Right kidney (tissue), 1 donor: ENCODE data around the gene THY1.

Experiments used
- DNase-seq: peaks from one replicate; pipeline ENCODE4 v3.0.0-alpha.2; 2016

The THY1 gene

DNA sequence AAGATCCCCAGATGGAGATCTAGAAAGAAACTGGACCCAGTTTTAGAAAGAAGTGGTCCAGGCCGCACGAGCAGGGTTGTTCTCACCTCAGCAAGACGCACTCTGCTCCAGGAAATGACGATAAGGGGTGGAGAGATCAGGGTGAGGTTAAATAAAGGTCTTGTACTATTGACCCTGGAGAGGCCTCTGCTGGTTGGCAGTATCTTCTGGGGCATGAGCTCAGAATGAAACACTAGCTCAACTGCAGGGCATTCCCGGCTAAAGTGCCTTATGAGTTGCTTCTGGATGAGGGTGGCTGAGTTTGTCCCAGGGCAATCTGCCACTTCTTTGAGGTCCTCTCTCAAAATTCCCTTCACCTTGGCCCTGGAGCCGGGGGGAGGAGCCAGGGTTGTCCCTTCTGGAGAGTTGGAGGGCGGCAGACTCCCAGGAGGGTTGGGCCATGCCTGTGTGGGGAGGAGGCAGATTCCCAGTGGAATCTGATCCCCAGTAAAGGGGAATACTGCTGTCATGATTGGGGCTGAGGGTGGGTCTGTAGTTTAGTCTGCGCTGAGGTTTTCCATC lies 52.4 kb downstream of the THY1 start:
- peak; percentile 33 for DNase-seq

DNA sequence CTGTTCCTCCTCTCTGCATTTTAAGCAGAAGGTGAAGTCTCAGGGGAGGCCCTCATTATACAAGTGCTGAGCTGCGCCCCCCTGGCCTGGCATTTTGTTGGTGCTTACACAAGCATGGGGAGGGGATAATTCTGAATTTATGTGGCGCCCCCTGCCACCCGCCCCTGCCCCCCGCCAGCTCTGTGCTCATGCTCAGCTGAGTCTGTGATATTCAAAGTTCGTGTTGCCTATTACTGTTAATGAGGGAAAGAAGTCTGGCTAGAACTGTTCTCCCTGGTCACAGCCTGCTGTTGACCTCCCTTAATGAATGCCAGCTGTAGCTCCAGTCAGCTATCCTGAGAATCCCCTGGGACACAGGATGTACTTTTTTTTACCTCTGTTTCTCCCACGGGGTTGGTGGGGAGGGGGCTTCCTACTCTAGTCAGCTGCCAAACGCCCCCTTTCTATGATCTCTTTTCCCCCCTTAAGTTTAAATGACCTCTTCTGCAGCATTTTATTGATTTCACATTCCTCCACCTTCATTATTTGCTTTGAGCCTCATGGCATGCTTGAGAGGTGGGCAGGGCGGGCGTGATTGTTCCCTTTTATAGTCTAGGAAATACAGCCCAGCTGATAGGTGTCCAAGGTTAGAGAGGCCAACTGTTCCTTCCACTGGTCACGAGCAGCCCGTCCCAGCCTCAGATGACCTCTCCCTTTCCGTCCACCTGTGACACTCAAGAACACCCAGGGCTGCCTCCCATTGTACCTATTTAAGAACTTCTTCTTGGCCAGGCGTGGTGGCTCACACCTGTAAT lies 53.6 kb downstream of the THY1 start:
- peak; percentile 42 for DNase-seq

DNA sequence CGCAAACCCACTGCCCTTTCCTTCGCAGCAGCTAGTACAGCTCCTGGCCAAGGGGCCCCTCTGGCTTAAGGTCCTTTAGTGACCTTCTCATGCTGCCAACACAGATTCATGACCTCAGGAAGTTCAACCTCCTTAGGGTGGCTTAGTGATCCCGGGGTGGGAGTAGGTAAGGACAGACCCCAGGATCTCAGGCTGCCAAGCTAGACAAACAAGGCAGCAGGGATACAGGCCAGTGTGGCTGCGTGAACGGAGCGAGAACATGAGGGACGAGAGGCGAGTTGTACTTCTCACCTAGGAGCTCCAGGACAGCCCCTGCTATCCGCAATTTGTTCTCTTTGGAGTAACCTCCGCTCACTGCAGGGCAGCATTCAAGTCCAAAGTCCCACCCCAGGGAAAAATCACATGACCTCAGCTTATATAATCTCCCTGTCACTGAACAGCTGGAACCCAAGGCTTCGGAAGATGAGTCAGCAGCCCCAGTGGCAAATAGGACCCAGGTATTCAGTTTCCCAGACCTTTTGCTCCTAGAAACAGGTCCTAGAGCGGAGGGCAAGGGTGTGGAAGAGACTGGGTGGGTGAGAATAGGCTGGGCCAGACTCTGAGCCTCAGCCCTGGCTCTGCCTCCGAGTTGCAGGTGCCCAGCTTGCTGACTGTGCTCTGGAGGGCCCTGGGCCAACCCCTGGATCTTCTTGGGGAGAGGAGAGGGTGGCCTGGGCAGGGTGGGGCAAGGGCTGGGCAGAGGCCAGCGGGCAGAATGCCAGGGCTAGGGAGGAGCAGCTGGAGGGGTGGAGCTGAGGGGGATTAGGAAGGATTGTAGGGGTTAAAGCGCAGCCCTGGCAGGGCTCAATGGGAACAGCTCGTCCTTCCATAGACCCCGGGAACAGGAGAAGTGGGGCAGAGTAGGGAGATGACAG lies 54.6 kb downstream of the THY1 start:
- peak; percentile 46 for DNase-seq

DNA sequence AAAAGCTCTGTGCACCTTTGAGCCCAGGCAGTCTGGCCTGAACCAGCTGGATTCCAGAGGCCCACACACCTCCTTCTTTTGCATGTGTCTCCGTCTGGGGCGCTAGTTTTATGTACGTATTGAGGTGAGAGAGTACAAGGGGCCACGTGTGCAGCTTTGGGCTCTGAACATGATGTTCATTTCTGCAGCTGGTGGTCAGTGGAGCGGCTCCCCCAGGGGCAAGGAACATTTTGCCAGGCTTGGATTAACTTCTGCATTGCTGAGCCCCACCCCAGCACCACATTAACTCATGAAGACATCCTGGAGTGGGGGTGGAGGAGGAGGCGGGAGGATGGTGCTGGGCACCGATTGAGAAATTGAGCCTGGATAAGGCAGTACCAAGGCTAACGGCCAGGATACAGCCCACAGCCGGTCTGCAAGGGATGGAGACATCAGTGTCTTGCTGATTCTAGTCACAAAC lies 55.3 kb downstream of the THY1 start:
- peak; percentile 54 for DNase-seq
